A549 (cell line): ENCODE data around the gene CSF3. TPM values are rescaled to one million over a fixed set of nuclear protein-coding genes. Genes with fewer than 3 reads are reported as not detected.

ENCODE experiments used
- ATAC-seq, 2 experiments: fragments of 200-7000 bp in 1 of 2; fragments of >200 bp in 1 of 2; cut with Nextera tagmentation in 1 of 2; cut with Tn5 transposase in 1 of 2; 3 replicates each; pipeline versions ENCODE4 v1.8.0 to v1.9.1; 2018 to 2020; ENCODE audit warnings: mild to moderate bottlenecking in 1 of 2, moderate library complexity in 1 of 2
- CTCF ChIA-PET: fragments of 300-600 bp; sonication (Branson Sonifier 250); formaldehyde crosslinking; extraction: SDS; loops from one replicate; lab custom pipeline; 2021; ENCODE audit warnings: antibody characterized with exemption, inconsistent platforms; lab: Yijun Ruan, JAX
- POLR2A ChIA-PET: fragments of 350-600 bp; formaldehyde crosslinking; extraction: SDS; loops from one replicate; lab custom pipeline; 2021; ENCODE audit warnings: antibody characterized with exemption, inconsistent platforms; lab: Yijun Ruan, JAX
- DNase-seq, 2 experiments: peaks; one replicate each; pipeline versions ENCODE4 v3.0.0 to v3.0.0-alpha.2; 2011 to 2016; ENCODE audit warnings: low read depth in 1 of 2, low spot score in 1 of 2
- FAIRE-seq: peaks from 2 replicates; lab custom pipeline; 2011; peaks lifted over from hg19 to GRCh38; lab: Jason Lieb, UNC
- H3K27ac ChIP-seq, 2 experiments: fragments of >200 bp; sonication (Bioruptor Twin); formaldehyde crosslinking; 3 replicates each; pipeline ENCODE4 v1.5.1; 2016 to 2017
- H3K4me1 ChIP-seq: fragments of >200 bp; sonication (Bioruptor Twin); formaldehyde crosslinking; 3 replicates; pipeline ENCODE4 v1.6.1; 2016
- H3K4me2 ChIP-seq: fragments of >200 bp; sonication (Bioruptor Twin); formaldehyde crosslinking; 3 replicates; pipeline ENCODE4 v1.6.1; 2016
- H3K4me3 ChIP-seq: fragments of >200 bp; sonication (Bioruptor Twin); formaldehyde crosslinking; 3 replicates; pipeline ENCODE4 v1.5.1; 2016
- H3K9me3 ChIP-seq: fragments of >200 bp; sonication (Bioruptor Twin); formaldehyde crosslinking; 3 replicates; pipeline ENCODE4 v1.6.1; 2016
- BCL3 ChIP-seq: fragments of >200 bp; sonication (Bioruptor Twin); formaldehyde crosslinking; IDR thresholded peaks from 3 replicates; pipeline ENCODE4 v1.6.1; 2016
- CEBPB ChIP-seq, 2 experiments: fragments of >200 bp in 1 of 2; sonication (Bioruptor Twin) in 1 of 2; formaldehyde crosslinking in 1 of 2; IDR thresholded peaks; 2 replicates each; pipeline ENCODE4 v1.6.1; 2012 to 2016
- ESRRA ChIP-seq: fragments of 150-350 bp; IDR thresholded peaks from 2 replicates; pipeline ENCODE4 v1.6.1; 2014; ENCODE audit warnings: mild to moderate bottlenecking, low read length, borderline replicate concordance
- GATA3 ChIP-seq: IDR thresholded peaks from 2 replicates; pipeline ENCODE4 v1.6.1; 2012; ENCODE audit warnings: borderline replicate concordance
- HES2 ChIP-seq: fragments of >200 bp; sonication (Bioruptor Twin); formaldehyde crosslinking; IDR thresholded peaks from 2 replicates; pipeline ENCODE4 v1.6.1; 2016
- HEYL ChIP-seq: fragments of 250-450 bp; sonication (Bioruptor Pico); IDR thresholded peaks from 2 replicates; pipeline ENCODE4 v1.8.0; 2021; ENCODE audit warnings: mild to moderate bottlenecking, moderate library complexity
- HOXA7 ChIP-seq: fragments of 250-450 bp; sonication (Bioruptor Pico); IDR thresholded peaks from 2 replicates; pipeline ENCODE4 v1.5.0; 2020; ENCODE audit warnings: mild to moderate bottlenecking, moderate library complexity
- JUN ChIP-seq, 2 experiments: fragments of >200 bp; sonication (Bioruptor Twin); formaldehyde crosslinking; IDR thresholded peaks; 2 replicates in 1 of 2; 3 replicates in 1 of 2; pipeline ENCODE4 v1.6.1; 2016 to 2017
- KDM1A ChIP-seq: fragments of 200-600 bp; sonication (generic); IDR thresholded peaks from 2 replicates; pipeline ENCODE4 v1.6.1; 2016; ENCODE audit warnings: low read depth, mild to moderate bottlenecking
- MAZ ChIP-seq: fragments of 150-350 bp; IDR thresholded peaks from 2 replicates; pipeline ENCODE4 v1.6.1; 2014; ENCODE audit warnings: antibody characterized with exemption, low read depth, low read length, borderline replicate concordance
- PHF8 ChIP-seq: fragments of 200-600 bp; sonication (generic); IDR thresholded peaks from 2 replicates; pipeline ENCODE4 v1.6.1; 2016; ENCODE audit warnings: low read depth, mild to moderate bottlenecking, antibody characterized with exemption, moderate library complexity, borderline replicate concordance
- POLR2A ChIP-seq: IDR thresholded peaks from 2 replicates; pipeline ENCODE4 v1.6.1; 2012; ENCODE audit warnings: mild to moderate bottlenecking, low read length
- RARB ChIP-seq: fragments of 250-450 bp; sonication (Bioruptor Pico); IDR thresholded peaks from 2 replicates; pipeline ENCODE4 v1.8.0; 2021; ENCODE audit warnings: mild to moderate bottlenecking, moderate library complexity
- REST ChIP-seq: fragments of 200-600 bp; sonication (generic); IDR thresholded peaks from 2 replicates; pipeline ENCODE4 v1.6.1; 2016; ENCODE audit warnings: antibody characterized with exemption, mild to moderate bottlenecking, moderate library complexity
- SREBF2 ChIP-seq: fragments of 450-650 bp; IDR thresholded peaks from 2 replicates; pipeline ENCODE4 v1.6.1; 2014; ENCODE audit warnings: mild to moderate bottlenecking, moderate library complexity
- TFCP2L1 ChIP-seq: fragments of 250-450 bp; sonication (Bioruptor Pico); IDR thresholded peaks from 2 replicates; pipeline ENCODE4 v1.5.0; 2021; ENCODE audit warnings: mild to moderate bottlenecking
- ZSCAN20 ChIP-seq: fragments of 250-450 bp; sonication (Bioruptor Pico); IDR thresholded peaks from 2 replicates; pipeline ENCODE4 v1.8.0; 2022; ENCODE audit warnings: mild to moderate bottlenecking, moderate library complexity
- WGBS: methylation state at CpG from one replicate; pipeline ENCODE4 v1.1.6; 2017; ENCODE audit errors: missing lambda C conversion rate; 5-methylcytosine and 5-hydroxymethylcytosine counted together
- polyA minus RNA-seq: library from RNA; depleted of rRNA, polyadenylated mRNA; stranded (reverse); fragments of >200 nt; gene quantifications from 2 replicates; pipeline ENCODE4 v1.2.3, GENCODE V29; 2011; rRNA and poly(A)+ RNA removed
- polyA plus RNA-seq, 4 experiments: library from polyadenylated mRNA; depleted of rRNA in 3 of 4; stranded (reverse); fragments of >200 nt; fragmentation: RNase III in 1 of 4; extraction: RNeasy Plus Mini Kit Qiagen cat#74134 plus additional on column Dnase treatment in 1 of 4; gene quantifications; 2 replicates in 3 of 4; 3 replicates in 1 of 4; pipeline ENCODE4 v1.2.3, GENCODE V29; 2011 to 2017

CSF3 gene
- polyA plus RNA-seq (2011; rRNA removed): 0.41 TPM in 1 of 2 replicates, not detected in the other
- polyA plus RNA-seq (2012; cell fraction: cytosol; rRNA removed): 0.03 TPM in 1 of 2 replicates, not detected in the other
- polyA plus RNA-seq (2012; cell fraction: nucleus; rRNA removed): 0.04 TPM in 1 of 2 replicates, not detected in the other
- polyA plus RNA-seq (2017; fragmentation: RNase III; extraction: RNeasy Plus Mini Kit Qiagen cat#74134 plus additional on column Dnase treatment): not detected in 3 replicates
- polyA minus RNA-seq: not detected in 2 replicates

GRCh38 chr17:40015005-40015997 lies at the start of gene CSF3:
Gene CSF3 (plus strand): TSS chr17:40015440. CDS start chr17:40015475, 35 bp downstream.
- no peak for TF ChIP-seq HES2
- CTCF ChIA-PET: interaction anchor here (0.6 to 24.9 kb wide), 43 partner anchors 9 to 361 kb away, joined by 3 to 625 read pairs (median 4); partner anchors contain the start of genes CASC3, MED24 and PSMD3
- DNase-seq (no peak), FAIRE-seq (no peak), ATAC-seq (0 out of 6 replicates have a peak, but pooled peaks have one; percentile 1 to 4)
- Histone ChIP-seq H3K9me3 (no peaks in the 10 kb centered on the region), H3K4me2 (0 out of 3 replicates have a peak within 1 kb of the TSS, but pooled peaks have one; percentile 5), H3K4me1 (peaks cover 17% of the 10 kb centered on the region; the same call in 2 of the 3 replicates), H3K4me3 (no peak within 1 kb of the TSS), H3K27ac (peak within 1 kb of the TSS; percentile 42 to 46; a peak in 3 of 6 replicates)
- POLR2A ChIA-PET: interaction anchor here (0.7 kb wide), 1 partner anchor 98 kb away, joined by 3 read pairs; no protein-coding TSS in a partner anchor
- 64% methylated on average over 20 of the region's 20 CpGs for WGBS

- ATAC-seq (no peak), DNase-seq (no peak), FAIRE-seq (no peak)
- TF ChIP-seq CEBPB (IDR thresholded peaks at IDR 0.05) (no peak), PHF8 (no peak), POLR2A (no peak), MAZ (no peak), TFCP2L1 (no peak), ESRRA (no peak), SREBF2 (no peak), KDM1A (no peak)
- no peaks in the 10 kb centered on the region for H3K9me3 ChIP-seq
- H3K4me1 ChIP-seq: no peaks in the 10 kb centered on the region
- no peak overlapping the region for H3K4me3 ChIP-seq
- ChIA-PET POLR2A (interaction anchor here (1.1 kb wide), 1 partner anchor 146 kb away, joined by 4 read pairs; no protein-coding TSS in a partner anchor), CTCF (interaction anchor here (0.5 to 19.9 kb wide), 5 partner anchors 7 to 732 kb away, joined by 3 to 405 read pairs (median 7); partner anchors contain the start of genes GSDMA and PSMD3)
- 41% methylated on average over 6 of the region's 6 CpGs for WGBS
- H3K27ac ChIP-seq: no peak overlapping the region
- H3K4me2 ChIP-seq: no peak overlapping the region
Measured at GRCh38 chr17:39966771-39967170, 48.5 kb upstream of the CSF3 start.

GRCh38 chr17:39968761-39969160 lies 46.5 kb upstream of the CSF3 start:
- Histone ChIP-seq H3K4me2 (no peak overlapping the region), H3K4me1 (no peaks in the 10 kb centered on the region), H3K27ac (no peak overlapping the region)
- TF ChIP-seq HES2 (no peak), HEYL (CRISPR knock-in tag) (no peak), JUN (IDR thresholded peaks at IDR 0.05) (no peak), GATA3 (no peak), CEBPB (IDR thresholded peaks at IDR 0.05) (no peak), RARB (CRISPR knock-in tag) (no peak), BCL3 (no peak), REST (no peak), ZSCAN20 (CRISPR knock-in tag) (no peak), HOXA7 (CRISPR knock-in tag) (no peak)
- TF ChIP-seq, all 56 proteins: peak for 0
- H3K4me3 ChIP-seq: no peak overlapping the region
- CTCF ChIA-PET: interaction anchor here (0.7 to 19.9 kb wide), 6 partner anchors 9 to 107 kb away, joined by 3 to 405 read pairs (median 4); partner anchors contain the start of genes GSDMA and PSMD3
- POLR2A ChIA-PET: interaction anchor here (1.7 kb wide), 1 partner anchor 12 kb away, joined by 10 read pairs; the partner anchor contains the start of gene PSMD3
- no peak for DNase-seq
- H3K9me3 ChIP-seq: no peaks in the 10 kb centered on the region
- no peak for FAIRE-seq
- ATAC-seq: no peak
- WGBS: 39% methylated on average over 2 of the region's 2 CpGs
